HG02973 (cell line): ENCODE measurements around the gene SLC19A2.
"Not testable (repeated sequence)": the region's sequence is repeated elsewhere in the genome, so short reads cannot be mapped to it uniquely, and the experiment has no call there.

Experiments used
- ATAC-seq: cut with Tn5 transposase; IDR thresholded peaks from one replicate; pipeline ENCODE4 v1.9.1; 2021; ENCODE audit warnings: moderate library complexity; ENCODE audit not compliant: unreplicated experiment

SLC19A2 gene

DNA sequence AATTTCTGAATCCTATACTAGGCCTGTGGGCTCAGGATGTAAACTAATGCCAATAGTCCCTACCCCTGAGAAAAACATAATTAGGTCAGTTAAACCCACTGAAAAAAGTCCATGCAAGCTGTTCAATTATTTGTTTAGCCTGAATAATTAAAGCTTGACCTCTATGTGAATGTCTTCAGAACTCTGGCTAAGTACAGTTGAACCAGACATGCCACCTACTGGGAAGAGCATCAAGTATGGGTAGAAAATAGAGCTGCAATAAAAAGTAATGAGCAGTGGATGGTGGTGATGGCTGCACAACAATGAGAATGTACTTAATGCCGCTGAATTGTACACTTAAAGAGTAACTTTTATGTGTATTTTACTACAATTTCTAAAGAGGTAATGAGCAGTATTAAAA lies 23.6 kb upstream of the SLC19A2 start:
- ATAC-seq: no peak

DNA sequence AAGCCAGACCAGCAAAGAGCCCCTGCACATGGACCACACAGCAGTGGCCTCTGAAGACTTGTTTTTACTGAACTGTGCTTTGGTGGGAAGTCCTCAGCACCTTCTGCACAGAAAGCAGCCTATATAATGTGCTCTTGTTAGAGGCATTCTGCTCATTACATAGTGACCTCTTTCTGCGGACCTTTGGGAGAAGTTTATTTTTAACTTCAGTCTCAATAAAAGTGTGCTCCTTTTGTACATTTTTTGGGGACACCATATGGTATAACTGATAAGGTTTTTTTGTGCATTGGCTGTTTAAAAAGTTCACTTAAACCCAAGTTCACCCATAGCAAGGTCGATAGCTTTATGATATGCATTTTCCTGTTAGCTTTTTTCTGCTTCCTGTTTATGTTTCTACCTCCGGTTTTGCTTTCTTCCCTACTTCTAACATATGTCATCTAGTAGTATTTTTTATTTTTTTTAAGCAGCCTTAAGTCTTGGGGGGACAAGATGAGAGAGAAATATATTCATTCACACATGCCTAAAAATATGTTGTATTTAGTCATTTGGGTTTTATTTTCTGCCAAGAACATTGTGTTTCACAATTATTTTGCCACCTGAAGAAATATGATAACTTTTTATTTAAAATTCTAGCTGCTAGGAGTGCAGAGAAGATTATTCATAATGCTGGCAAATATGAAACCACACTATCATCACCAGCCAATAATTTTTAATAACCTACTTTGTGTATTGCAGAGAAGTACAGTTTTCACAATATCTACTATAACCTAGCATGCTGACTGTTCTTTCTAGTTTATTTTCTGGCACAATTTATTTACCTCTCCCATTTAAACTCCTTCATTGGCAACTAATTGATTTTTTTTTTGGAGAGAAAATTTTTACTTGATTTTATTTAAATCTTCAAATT lies 22.9 kb upstream of the SLC19A2 start:
- no peak for ATAC-seq

DNA sequence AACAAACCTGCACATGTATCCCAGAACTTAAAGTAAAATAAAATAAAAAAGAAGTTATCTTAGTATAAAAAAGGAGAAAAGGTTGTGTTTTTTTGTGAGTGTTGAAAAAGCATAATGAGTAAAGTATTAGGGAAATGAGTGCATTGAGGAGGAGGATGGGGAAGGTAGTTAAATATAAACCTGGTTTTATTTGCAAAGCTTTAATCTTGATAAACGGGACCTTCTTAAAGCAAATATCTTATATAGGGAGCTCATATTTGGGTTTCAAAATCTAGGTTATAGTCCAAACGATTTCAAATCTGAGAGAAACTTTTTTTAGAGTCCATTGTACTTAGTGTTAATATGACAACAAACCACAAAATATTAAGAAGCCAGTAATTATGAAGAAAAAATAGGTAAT lies 21.7 kb upstream of the SLC19A2 start:
- ATAC-seq: no peak

DNA sequence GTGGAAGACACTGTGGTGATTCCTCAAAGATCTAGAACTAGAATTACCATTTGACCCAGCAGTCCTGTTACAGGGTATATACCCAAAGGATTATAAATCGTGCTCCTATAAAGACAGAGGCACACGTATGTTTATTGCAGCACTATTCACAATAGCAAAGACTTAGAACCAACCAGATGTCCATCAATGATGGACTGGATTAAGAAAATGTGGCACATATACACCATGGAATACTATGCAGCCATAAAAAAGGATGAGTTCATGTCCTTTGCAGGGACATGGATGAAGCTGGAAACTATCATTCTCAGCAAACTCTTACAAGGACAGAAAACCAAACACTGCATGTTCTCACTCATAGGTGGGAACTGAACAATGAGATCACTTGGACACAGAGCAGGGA lies 17.9 kb upstream of the SLC19A2 start:
- not testable (repeated sequence) for ATAC-seq

DNA sequence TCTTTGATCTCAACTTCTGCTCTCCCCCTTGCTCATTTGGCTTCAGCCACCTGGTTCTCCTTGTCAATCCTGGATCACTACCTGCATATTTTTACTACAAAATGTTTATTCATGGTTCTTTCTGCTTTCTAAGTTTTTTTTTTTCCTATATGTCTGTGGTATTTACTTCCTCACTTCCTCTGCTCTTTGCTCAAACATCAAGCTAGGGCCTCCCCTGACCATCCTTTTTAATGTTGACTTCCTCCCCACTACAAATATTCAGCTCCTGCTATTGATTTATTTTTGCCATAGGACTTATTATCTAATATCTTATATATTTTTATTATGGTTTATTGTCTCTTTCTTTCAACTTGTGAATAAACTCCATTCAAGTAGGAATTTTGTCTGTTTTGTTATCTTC lies 14.1 kb upstream of the SLC19A2 start:
- ATAC-seq: no peak

DNA sequence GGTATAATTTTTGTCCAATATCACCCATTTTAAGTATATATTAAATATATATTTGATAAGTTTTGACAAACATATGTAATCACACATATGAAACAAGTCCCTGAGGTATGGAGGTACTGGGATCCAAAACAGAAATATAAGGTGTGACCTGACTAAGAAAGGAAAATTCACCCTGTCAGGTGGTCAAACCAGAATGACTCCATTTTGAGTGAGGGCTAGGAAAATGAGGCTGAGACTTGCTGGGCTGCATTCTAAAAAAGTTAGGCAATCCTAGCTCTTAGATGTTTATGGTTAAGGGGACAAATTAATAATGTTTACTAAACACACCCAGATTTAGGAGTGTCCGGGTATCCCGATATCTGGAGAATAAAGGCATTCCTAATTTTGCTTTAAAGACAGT lies 11.6 kb upstream of the SLC19A2 start:
- ATAC-seq: no peak

DNA sequence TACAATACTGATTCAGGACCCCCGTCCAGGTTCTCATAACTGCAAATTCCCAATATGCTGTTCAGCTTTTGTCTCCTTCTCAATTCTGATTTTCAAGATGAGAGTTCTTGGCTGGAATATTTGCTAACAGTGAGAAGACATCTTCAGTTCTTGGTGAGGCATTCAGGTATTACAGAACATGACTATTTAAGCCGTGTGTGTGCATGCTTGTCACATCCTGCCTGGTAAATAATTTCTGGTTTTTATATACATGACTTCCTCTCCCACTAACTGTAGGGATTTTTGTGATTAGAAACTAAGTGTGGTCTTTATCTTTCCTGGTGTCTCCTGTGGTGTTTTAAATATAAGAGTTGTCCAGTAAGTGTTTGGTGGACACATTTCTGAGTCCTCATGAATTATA lies 10.2 kb upstream of the SLC19A2 start:
- no peak for ATAC-seq

DNA sequence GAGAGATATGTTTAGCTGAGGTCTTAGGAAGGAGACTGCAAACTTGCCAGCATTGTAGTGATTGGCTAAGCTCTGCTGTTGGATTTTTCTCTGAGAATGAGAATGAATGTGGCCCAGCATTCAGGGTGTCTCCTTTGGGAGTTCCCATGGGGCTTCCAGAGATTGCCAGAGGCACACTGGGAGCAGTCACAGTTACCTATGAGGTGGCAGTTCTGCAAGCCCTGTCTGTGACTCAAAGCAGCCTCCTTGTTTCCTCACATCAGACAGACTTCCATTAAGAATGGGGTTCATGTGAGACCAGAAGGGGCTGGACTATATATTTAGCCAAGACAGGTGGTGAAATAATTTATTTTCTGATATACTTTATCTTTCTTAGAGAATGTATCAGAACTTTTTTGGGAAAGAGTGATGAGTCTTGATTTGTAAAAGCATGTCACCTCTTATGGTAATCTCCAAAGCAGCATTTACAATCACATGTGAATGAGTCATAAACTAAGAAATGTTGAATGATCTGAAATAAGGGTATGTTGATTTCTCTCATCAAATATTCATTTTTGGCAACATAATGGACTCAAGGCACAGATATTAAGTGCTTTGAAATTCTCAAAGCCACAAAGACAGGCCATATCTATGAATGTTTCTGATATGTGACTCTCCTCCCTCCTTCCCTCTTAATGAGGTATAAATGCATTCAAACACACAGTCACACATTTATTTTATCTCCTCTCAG lies 9.5 kb upstream of the SLC19A2 start:
- ATAC-seq: no peak

DNA sequence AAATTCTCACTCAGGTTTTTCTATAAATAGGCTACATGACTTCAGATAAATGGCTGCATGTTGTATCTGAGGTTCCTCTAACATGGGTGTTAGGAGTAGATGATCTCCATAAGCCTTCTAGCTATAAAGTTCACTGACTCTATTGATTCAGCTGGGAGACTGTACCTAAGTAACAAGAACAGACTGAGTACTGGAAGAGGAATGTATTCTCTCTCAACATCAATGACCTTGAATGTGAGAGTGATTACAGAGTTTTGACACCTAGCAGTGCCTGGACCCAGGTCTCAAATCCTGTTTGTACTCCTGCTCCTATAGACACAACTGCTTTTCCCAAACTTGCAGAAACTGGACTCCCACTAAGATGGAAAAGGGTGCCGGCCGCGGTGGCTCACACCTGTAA lies 8.6 kb upstream of the SLC19A2 start:
- ATAC-seq: no peak

DNA sequence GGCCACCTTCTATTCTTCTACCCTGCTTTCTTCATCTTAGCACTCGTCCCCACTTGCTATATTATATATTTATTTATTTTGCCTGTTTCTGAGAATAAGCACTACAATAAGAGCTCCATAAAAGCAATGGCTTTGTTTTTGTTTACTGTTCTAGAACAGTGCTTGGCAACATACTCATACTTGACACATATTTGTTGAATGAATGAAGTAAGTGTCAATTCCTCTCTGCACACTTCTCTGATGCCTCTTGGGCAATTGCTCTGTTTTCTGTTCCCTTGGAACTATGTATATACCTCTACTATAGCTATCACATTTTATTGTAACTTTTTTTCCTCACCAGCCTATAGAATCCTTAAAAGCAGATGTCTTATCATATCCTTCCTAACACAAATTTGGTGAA lies 7.5 kb upstream of the SLC19A2 start:
- ATAC-seq: no peak

DNA sequence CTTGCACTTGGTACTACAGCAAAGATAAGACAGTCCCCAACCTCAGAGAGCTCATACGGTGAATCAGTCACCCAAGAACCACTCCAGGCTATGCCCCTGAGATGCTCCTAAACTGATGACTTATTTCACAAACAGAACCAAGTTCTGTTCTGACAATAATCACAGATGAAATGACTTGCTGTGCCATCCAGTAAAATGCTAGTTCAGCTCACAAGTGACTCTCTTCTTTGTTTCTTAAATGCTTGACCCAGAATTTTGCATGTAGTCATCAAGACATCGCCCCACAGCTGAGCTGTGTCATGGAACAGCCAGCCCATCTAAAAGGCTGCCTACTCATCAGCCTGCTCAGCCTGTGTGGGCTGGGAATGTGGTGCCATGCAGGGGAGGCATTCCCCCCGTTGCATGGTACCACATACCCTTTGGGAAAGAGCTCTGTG lies 6.1 kb upstream of the SLC19A2 start:
- ATAC-seq: peak; percentile 60

DNA sequence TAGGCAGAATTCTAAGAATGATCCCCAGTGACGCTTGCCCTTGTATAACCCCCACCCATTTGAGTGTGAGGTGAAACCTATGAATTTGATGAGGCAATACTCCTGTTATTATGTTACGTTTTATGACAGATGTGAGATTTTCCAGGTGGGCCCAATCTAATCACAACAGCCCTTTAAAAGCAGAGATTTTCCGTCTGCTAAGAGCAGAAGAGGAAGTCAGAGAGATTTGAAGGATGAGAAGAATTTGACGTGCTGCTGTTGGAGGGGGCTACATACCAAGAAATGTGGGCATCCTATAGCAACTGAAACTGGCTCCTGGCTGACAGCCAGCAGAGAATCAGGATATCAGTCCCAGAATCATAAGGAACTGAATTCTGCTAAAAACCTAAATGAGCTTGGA lies 2.4 kb upstream of the SLC19A2 start:
- ATAC-seq: no peak

DNA sequence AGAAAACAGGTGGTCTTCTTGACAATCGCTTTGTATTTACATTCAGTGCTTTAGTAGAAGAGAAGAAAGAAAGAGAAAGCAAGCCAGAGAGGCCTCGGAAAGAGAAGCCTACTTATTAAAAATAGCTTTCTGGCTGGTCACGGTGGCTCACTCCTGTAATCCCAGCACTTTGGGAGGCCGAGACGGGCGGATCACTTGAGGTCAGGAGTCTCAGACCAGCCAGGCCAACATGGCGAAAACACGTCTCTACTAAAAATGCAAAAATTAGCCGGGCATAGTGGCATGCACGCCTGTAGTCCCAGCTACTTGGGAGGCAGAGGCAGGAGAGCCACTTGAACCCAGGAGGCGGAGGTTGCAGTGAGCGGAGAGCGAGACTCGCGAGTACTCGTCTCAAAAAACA lies 1.8 kb upstream of the SLC19A2 start:
- no peak for ATAC-seq

DNA sequence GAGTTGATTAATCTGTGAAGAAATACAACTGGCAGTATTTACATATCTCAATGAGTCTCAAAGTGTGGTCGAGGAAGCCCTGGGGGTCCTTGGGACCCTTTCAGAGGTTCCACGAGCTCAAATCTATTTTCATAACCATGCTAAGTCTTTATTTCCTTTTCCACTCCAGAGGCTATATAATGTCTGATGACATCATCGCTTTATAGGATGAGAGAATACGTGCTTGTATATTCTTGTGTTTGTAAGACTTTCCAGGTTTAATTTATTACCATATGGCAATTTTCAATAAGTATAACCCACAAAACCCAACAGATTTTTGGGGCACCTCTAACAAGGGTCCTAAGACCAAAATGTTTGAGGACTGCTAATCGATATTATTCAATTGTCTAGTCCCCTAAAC lies 1.4 kb upstream of the SLC19A2 start:
- ATAC-seq: no peak

DNA sequence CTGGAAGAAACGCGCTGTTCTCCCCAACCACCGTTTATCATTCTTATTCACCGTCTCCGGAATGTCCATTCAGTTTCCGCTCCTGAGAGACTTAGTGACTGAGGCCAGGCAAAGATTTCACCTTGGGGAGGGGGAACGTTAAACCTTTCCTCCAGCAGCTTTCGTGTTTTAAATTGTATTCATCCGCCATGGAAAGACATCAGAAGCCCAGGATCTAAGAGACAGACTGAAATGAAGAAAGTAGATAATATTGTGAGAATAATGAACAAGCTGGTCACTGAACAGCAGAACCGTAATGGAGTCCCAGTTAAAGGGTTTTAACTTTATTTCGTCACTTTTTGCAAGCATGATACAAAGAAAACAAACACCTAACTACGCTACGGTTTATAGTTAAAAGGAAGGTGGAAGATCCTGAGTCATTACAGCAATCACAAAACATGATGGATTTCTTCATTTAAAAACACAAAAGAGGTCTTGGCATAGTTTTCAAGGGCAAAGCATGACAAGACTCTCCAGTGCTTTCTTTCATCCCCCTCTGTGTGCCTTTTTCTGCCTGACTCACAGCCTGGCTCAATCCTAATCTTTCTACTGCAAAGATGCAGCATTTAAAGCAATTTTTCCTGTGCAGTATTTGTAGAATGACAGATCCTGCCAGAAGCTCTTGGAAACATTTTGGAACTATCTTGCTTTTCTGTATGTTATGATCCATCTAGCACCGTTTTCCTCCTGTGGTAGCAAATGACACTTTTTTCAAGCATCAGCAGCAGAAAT lies 722 bp upstream of the SLC19A2 start:
- no peak for ATAC-seq

DNA sequence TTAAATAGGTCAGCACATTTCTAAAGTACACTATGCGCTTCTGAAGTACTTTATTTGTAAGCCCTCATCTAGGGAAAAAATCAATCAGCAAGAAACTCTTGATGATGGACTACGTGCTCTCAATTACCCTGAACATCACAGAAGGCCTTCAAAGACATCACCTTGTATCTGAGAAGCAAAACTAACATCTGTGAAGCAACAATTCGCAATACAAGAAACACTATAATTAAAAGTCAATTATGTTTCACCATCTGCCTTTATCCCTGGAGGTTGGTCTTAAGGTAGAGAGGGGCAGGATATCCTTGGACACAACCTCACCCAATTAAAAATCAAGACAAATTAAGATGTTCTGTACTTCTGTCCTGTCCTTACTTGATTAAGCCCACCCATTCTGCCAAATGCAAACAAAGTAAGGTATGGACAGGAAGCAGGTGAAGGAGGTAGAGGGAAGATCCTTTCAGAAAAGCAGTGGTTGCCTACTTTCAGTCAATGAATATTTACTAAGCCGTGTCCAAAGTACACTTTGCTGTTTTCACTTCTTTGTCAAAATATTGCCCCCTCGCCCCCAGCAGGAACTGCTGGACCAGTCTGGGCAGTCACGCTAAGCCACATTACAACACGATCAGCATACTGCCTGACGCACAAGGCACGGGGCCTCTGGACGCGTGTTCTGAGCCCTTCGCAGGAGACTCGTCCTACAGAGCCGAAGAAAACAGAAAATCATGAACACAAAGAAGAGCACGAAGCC lies 887 bp downstream of the SLC19A2 start:
- ATAC-seq: peak; percentile 11

DNA sequence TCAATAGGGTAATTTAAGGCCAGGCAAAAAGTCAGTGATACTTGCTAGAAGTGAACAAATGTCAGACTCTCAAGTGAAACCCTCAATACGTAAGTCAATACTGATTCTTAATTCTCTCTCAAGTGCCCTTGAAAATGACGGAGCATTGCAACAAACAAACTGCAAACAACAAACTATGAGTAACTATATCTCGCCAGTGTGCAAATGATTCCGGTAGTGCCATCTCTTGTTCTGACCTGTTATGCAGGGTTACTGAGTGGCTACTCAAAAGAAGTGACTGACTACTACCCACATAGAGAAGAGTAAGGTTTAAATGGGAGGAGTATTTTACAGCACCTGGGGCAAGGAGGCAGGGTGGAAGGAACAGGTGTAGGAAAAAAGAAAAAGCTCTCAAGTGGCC lies 1.6 kb downstream of the SLC19A2 start:
- no peak for ATAC-seq

DNA sequence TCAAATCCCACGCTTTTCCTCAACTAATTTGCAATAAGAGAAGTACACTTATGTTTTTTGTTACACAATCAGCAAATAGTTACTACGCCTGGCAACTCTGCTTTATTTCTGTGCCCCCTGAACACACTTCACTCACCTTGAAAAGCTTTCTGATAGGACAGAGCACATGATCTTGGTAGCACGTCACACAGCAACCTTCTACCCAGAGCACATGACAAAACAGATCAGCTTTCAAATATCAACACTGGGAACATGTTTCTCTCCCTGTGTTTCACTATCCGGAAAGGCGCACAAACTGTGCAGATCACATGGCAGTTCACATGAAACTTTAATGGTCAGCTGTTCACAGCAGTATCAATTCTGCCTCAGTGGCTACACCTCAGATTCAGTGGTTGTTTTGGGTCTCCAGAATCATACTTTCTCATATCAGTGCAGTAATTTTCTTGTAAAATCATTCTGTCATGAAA lies 2.2 kb downstream of the SLC19A2 start:
- ATAC-seq: no peak

DNA sequence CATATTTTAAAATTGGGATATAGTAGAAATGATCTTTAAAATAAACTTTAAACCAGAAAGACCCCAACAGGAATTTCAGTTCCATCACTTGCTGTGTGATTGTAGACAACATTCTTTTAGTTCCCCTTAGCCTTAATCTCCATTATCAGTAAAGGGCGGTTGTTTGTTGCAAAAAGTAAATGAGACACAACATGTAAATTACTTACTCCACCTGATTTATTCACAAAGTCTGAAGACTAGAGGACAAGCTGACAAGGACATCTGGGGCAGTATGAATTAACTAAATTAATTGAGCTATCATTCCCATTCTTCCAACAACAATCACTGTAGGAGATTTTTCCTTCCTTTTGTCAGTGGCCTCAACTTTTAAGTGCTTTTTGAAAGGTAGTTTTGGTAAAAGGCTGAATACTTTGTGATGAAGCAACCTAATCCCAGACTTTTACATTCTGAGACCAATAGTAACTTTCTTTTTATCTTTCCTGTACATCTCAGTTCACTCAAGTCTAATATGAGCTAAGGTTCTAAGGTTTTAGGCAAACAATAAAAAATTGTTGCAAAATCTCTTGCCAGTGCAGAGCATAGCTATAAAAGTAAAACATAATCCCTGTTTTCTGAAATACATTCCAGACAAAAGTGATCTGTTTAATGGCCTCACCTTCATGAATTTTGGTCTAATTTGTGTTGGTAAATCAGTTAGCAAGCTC lies 6.2 kb downstream of the SLC19A2 start:
- no peak for ATAC-seq

DNA sequence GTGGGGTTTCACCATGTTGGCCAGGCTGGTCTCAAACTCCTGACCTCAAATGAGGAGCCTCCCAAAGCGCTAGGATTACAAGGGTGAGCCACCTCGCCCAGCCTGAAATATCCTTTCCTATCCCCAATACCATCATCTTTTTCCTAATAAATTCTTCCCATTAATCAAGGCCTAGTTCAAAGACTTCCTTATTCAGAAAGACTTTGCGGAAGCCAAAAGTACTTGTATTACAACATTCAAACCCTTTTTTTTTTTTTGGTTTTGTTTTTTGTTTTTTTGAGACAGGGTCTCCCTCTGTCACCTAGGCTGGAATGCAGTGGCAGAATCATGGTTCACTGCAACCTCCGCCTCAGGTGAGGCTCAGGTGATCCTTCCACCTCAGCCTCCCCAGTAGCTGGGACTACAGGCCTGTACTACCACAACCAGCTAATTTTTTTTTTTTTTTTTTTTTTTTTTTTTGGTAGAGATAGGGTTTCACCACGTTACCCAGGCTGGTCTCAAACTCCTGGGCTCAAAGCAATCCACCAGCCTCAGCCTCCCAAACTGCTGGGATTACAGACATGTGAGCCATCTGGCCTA lies 7.6 kb downstream of the SLC19A2 start:
- ATAC-seq: no peak
